ENCODE data around the gene HOPX.
"Not testable (repeated sequence)": the region's sequence is repeated elsewhere in the genome, so short reads cannot be mapped to it uniquely, and the experiment has no call there.

HOPX gene

GRCh38 chr4:56698329-56698728, 17.2 kb upstream of the HOPX start:
- Mint-ChIP-seq H3K9me3 (no peaks in the 10 kb centered on the region), H3K4me3 (no peak overlapping the region), H3K27me3 (no peaks in the 10 kb centered on the region), H3K36me3 (ENCODE audit: low read depth) (no peaks in the 10 kb centered on the region), H3K4me1 (ENCODE audit: low read depth) (peaks cover 5% of the 10 kb centered on the region), H3K27ac (no peak overlapping the region)
- no peak for DNase-seq

DNA sequence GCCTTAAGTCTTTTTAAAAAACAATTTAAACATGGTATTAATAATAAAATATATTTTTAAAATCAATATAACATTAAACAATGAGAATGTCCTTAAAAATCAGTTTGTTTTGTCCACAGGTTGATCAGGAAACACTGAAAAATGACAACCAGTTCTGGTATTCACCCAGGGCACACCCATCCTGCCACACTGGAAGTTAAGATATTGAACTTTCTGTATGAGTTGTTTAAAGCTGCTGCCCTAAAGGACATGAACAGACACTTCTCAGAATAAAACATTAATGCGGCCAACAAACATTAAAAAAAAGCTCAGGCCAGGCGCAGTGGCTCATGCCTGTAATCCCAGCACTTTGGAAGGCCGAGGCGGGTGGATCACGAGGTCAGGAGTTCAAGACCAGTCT, 15.0 kb upstream of the HOPX start:
- H3K36me3 Mint-ChIP-seq (ENCODE audit: low read depth) = no peaks in the 10 kb centered on the region
- no peak for DNase-seq
- H3K27me3 Mint-ChIP-seq = peaks cover 7% of the 10 kb centered on the region
- H3K9me3 Mint-ChIP-seq = no peaks in the 10 kb centered on the region
- H3K4me1 Mint-ChIP-seq (ENCODE audit: low read depth) = peaks cover 5% of the 10 kb centered on the region
- H3K4me3 Mint-ChIP-seq = no peak overlapping the region
- H3K27ac Mint-ChIP-seq = no peak overlapping the region

- not testable (repeated sequence) for H3K9me3 Mint-ChIP-seq; DNase-seq; H3K36me3 Mint-ChIP-seq (ENCODE audit: low read depth); H3K4me3 Mint-ChIP-seq; H3K27ac Mint-ChIP-seq; H3K27me3 Mint-ChIP-seq; H3K4me1 Mint-ChIP-seq (ENCODE audit: low read depth)
Measured at GRCh38 chr4:56693476-56693875, 12.4 kb upstream of the HOPX start.

GRCh38 chr4:56692576-56692975, 11.5 kb upstream of the HOPX start:
- H3K4me3 Mint-ChIP-seq = no peak overlapping the region
- no peak for DNase-seq
- no peaks in the 10 kb centered on the region for H3K9me3 Mint-ChIP-seq
- peaks cover 5% of the 10 kb centered on the region for H3K4me1 Mint-ChIP-seq (ENCODE audit: low read depth)
- H3K27me3 Mint-ChIP-seq = peaks cover 7% of the 10 kb centered on the region
- H3K36me3 Mint-ChIP-seq (ENCODE audit: low read depth) = no peaks in the 10 kb centered on the region
- H3K27ac Mint-ChIP-seq = no peak overlapping the region

DNA sequence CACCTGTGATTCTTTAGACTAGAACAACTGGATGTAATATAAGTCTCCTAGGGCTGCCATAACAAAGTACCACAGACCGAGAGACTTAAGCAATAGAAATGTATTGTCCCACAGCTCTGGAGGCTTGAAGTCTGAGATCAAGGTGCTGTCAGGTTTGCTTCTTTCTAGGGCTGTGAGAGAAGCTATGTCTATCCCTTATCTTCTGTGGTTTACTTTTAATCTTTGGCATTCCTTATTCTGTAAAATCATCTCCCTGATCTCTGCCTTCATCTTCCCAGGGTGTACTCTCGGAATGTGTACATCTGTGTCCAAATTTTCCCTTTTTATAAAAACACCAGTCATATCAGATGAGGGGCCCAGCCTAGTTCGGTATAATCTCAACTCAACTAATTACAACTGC, 10.3 kb upstream of the HOPX start:
- DNase-seq = no peak
- peaks cover 13% of the 10 kb centered on the region for H3K27me3 Mint-ChIP-seq
- no peaks in the 10 kb centered on the region for H3K4me1 Mint-ChIP-seq (ENCODE audit: low read depth)
- no peaks in the 10 kb centered on the region for H3K9me3 Mint-ChIP-seq
- H3K36me3 Mint-ChIP-seq (ENCODE audit: low read depth) = no peaks in the 10 kb centered on the region
- no peak overlapping the region for H3K27ac Mint-ChIP-seq
- no peak overlapping the region for H3K4me3 Mint-ChIP-seq

- Mint-ChIP-seq H3K27me3 (peaks cover 13% of the 10 kb centered on the region), H3K4me3 (no peak overlapping the region), H3K36me3 (ENCODE audit: low read depth) (no peaks in the 10 kb centered on the region), H3K9me3 (no peaks in the 10 kb centered on the region), H3K4me1 (ENCODE audit: low read depth) (no peaks in the 10 kb centered on the region), H3K27ac (no peak overlapping the region)
- DNase-seq = no peak
Measured at GRCh38 chr4:56690393-56690792, 9.3 kb upstream of the HOPX start.

DNA sequence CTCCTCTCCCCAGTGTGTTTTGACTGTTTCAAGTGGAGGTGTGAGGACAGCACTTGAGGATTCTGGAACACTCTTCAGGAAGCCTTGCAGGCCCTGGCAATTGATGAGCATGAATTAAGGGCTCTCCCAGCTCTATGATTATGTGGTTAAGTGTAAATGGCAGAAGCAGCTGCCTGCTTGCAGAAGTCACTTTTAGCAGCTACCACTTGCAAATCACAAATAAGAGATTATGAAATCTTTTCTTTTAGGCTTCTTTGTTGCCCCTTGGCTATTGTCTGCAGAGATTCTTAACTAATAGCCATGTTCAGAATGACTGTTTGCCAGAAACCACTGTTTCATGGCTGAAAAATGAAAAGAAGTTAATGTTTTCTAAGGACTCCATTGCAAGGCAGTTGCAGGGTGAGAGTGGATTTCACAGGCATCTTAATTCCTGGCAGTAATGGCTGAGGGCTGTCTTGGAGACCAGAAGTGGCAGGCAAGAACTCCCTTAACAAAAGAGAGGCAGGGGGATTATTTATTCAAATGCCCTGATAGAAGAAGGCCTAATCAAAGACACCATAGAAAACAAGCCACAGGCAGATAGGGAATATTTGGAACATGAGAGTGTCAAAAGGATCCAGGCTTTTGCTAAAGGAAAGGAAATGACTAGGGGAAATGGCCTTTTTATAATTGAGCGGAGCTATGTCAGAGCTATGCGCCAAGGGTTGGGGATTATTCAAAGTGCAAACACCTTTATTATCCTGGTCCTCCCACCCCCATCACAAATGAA, 8.3 kb upstream of the HOPX start:
- Mint-ChIP-seq H3K27me3 (peaks cover 18% of the 10 kb centered on the region), H3K4me1 (ENCODE audit: low read depth) (no peaks in the 10 kb centered on the region), H3K36me3 (ENCODE audit: low read depth) (no peaks in the 10 kb centered on the region), H3K4me3 (no peak overlapping the region), H3K27ac (no peak overlapping the region), H3K9me3 (no peaks in the 10 kb centered on the region)
- no peak for DNase-seq

GRCh38 chr4:56688094-56688647, 7.1 kb upstream of the HOPX start:
- H3K4me3 Mint-ChIP-seq = no peak overlapping the region
- H3K27me3 Mint-ChIP-seq = peaks cover 29% of the 10 kb centered on the region
- peaks cover 7% of the 10 kb centered on the region for H3K4me1 Mint-ChIP-seq (ENCODE audit: low read depth)
- DNase-seq = no peak
- no peaks in the 10 kb centered on the region for H3K9me3 Mint-ChIP-seq
- H3K36me3 Mint-ChIP-seq (ENCODE audit: low read depth) = no peaks in the 10 kb centered on the region
- no peak overlapping the region for H3K27ac Mint-ChIP-seq

GRCh38 chr4:56686537-56687231, 5.6 kb upstream of the HOPX start:
- H3K27ac Mint-ChIP-seq = no peak overlapping the region
- H3K36me3 Mint-ChIP-seq (ENCODE audit: low read depth) = no peaks in the 10 kb centered on the region
- DNase-seq = no peak
- no peaks in the 10 kb centered on the region for H3K9me3 Mint-ChIP-seq
- H3K4me3 Mint-ChIP-seq = no peak overlapping the region
- H3K4me1 Mint-ChIP-seq (ENCODE audit: low read depth) = peaks cover 17% of the 10 kb centered on the region
- H3K27me3 Mint-ChIP-seq = peaks cover 31% of the 10 kb centered on the region

GRCh38 chr4:56684320-56685050, 3.4 kb upstream of the HOPX start:
- Mint-ChIP-seq H3K4me1 (ENCODE audit: low read depth) (peaks cover 35% of the 10 kb centered on the region), H3K27me3 (peaks cover 39% of the 10 kb centered on the region), H3K36me3 (ENCODE audit: low read depth) (no peaks in the 10 kb centered on the region), H3K4me3 (no peak overlapping the region), H3K9me3 (no peaks in the 10 kb centered on the region), H3K27ac (no peak overlapping the region)
- no peak for DNase-seq

DNA sequence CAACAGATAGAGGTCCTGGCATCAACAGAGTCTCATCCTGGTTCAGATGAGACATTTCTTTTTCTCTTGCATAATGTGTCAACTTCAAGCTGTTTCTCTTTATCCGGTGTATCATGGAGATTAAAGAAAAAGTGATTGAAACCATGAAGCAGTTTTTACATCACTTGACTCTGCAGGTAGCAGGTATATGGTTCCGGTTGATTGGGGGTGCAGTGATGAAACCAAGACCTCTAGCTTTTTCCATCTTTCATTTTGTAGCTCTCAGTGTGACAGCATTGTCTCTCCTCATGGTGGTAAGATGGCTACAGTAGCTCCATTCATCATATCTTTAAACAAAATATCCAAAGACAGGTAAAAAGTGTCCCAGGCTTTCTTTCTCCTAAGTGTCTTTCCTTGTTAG, 2.4 kb upstream of the HOPX start:
- DNase-seq = no peak
- Mint-ChIP-seq H3K27me3 (peaks cover 39% of the 10 kb centered on the region), H3K27ac (no peak overlapping the region), H3K4me3 (no peak overlapping the region), H3K36me3 (ENCODE audit: low read depth) (no peaks in the 10 kb centered on the region), H3K4me1 (ENCODE audit: low read depth) (peaks cover 35% of the 10 kb centered on the region), H3K9me3 (no peaks in the 10 kb centered on the region)

GRCh38 chr4:56681853-56682525, 893 bp upstream of the HOPX start:
- DNase-seq = no peak
- no peaks in the 10 kb centered on the region for H3K36me3 Mint-ChIP-seq (ENCODE audit: low read depth)
- H3K27me3 Mint-ChIP-seq = peaks cover 35% of the 10 kb centered on the region
- no peak overlapping the region for H3K27ac Mint-ChIP-seq
- no peak overlapping the region for H3K4me3 Mint-ChIP-seq
- H3K4me1 Mint-ChIP-seq (ENCODE audit: low read depth) = peaks cover 35% of the 10 kb centered on the region
- H3K9me3 Mint-ChIP-seq = no peaks in the 10 kb centered on the region

DNA sequence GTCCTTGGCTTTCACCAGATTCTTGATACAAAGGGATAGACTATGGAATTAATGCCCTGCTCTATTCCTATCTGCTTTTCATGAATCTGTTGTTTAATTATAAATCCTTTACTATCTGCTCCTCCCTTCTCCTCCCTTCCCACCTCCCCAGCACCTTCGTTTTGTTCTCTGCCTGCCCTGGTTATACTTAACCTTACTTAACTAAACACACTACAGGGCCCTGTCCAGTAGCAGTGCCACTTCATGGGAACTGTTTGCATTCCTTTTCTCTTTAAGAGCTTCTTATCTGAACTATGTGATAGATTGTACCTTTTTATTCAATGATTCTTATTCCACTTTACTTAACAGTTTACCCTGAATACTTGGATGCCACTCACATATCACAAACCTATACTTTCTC, 830 bp downstream of the HOPX start:
- no peaks in the 10 kb centered on the region for H3K36me3 Mint-ChIP-seq (ENCODE audit: low read depth)
- DNase-seq = no peak
- H3K27me3 Mint-ChIP-seq = peaks cover 35% of the 10 kb centered on the region
- H3K27ac Mint-ChIP-seq = no peak overlapping the region
- H3K4me3 Mint-ChIP-seq = no peak overlapping the region
- peaks cover 35% of the 10 kb centered on the region for H3K4me1 Mint-ChIP-seq (ENCODE audit: low read depth)
- H3K9me3 Mint-ChIP-seq = no peaks in the 10 kb centered on the region

DNA sequence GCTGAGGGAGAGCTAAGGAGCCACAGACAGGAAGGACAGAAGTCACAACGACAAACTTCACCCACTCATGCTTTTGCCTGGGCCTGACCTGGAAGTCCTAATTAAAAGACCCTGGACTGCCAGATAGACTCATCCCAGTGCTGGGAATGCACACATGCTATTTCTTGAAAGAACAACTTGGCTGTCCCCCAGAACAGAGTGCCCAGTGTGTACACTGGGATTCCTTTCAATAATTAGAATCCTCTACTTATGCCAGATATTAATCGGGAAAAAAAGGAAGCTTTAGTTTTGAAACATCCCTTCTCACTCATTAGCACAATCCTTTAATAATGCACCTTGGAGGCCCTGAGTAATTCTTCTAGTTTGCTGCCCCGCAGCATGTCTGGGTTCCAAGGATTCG, 3.4 kb downstream of the HOPX start:
- H3K27me3 Mint-ChIP-seq = peaks cover 18% of the 10 kb centered on the region
- H3K4me1 Mint-ChIP-seq (ENCODE audit: low read depth) = peaks cover 25% of the 10 kb centered on the region
- H3K36me3 Mint-ChIP-seq (ENCODE audit: low read depth) = no peaks in the 10 kb centered on the region
- no peaks in the 10 kb centered on the region for H3K9me3 Mint-ChIP-seq
- no peak for DNase-seq
- H3K4me3 Mint-ChIP-seq = no peak overlapping the region
- no peak overlapping the region for H3K27ac Mint-ChIP-seq
